ENCODE measurements around the gene POLL. TPM values are rescaled to one million over a fixed set of nuclear protein-coding genes. Genes with fewer than 3 reads are reported as not detected.

The POLL gene
- total and polyA plus RNA-seq, 10 of the 15 experiments (the other 5 are each of a cell fraction or from before 2014, with no cell fraction given): 1.5 to 25.4 (median 13.8) TPM

GRCh38 chr10:101569622-101570427, 18.2 kb downstream of the POLL start (continued):
- TF ChIP-seq POLR2AphosphoS2 (IDR thresholded peaks at IDR 0.05; ENCODE audit: low read depth, low read length): no peak
- no peak for TF ChIP-seq PML (IDR thresholded peaks at IDR 0.05; ENCODE audit: low read length)
- TF ChIP-seq MLLT1 (IDR thresholded peaks at IDR 0.05): no peak
- 0 out of 2 replicates have a peak, but pooled peaks have one; percentile 6 for TF ChIP-seq PAX5 (IDR thresholded peaks at IDR 0.05; ENCODE audit: borderline replicate concordance, low read depth, low read length)
- TF ChIP-seq BMI1 (IDR thresholded peaks at IDR 0.05; ENCODE audit: borderline replicate concordance): no peak
- TF ChIP-seq LARP7 (IDR thresholded peaks at IDR 0.05): peak; percentile 69
- no peak for TF ChIP-seq EP300 (IDR thresholded peaks at IDR 0.05; ENCODE audit: borderline replicate concordance in 1 of 2, control insufficient read depth in 1 of 2, low read depth in 2 of 2, low read length in 2 of 2)
- TF ChIP-seq BHLHE40 (IDR thresholded peaks at IDR 0.05; ENCODE audit: borderline replicate concordance in 1 of 2, low read depth in 2 of 2, low read length in 1 of 2): peak; percentile 41 to 48; a peak in 1 of 4 replicates
- peak; percentile 42; the same call in 1 of the 2 replicates for TF ChIP-seq IRF5 (IDR thresholded peaks at IDR 0.05; ENCODE audit: borderline replicate concordance)
- TF ChIP-seq YY1 (IDR thresholded peaks at IDR 0.05; ENCODE audit: low read depth, low read length): peak; percentile 62; the same call in 1 of the 2 replicates
- TF ChIP-seq CHD2 (IDR thresholded peaks at IDR 0.05; ENCODE audit: borderline replicate concordance, low read depth, low read length): peak; percentile 84
- TF ChIP-seq SKIL (IDR thresholded peaks at IDR 0.05; ENCODE audit: low read depth, poor library complexity, severe bottlenecking): no peak
- no peak for TF ChIP-seq SUZ12 (IDR thresholded peaks at IDR 0.05; ENCODE audit: unreplicated experiment)
- TF ChIP-seq NR2F1 (conservative IDR thresholded peaks at IDR 0.05): 0 out of 2 replicates have a peak, but pooled peaks have one; percentile 17

Measured in GM12878 (cell line).